Type B pancreatic cell (in vitro differentiated cells): ENCODE results near the gene MYO18A. TPM values are rescaled to one million over a fixed set of nuclear protein-coding genes. Genes with fewer than 3 reads are reported as not detected.

Source experiments
- DNase-seq: peaks from one replicate; pipeline ENCODE4 v3.0.0; 2021; ENCODE audit warnings: mixed read lengths; ENCODE audit not compliant: unreplicated experiment; ENCODE audit errors: extremely low spot score
- H3K27ac Mint-ChIP-seq: 2 replicates; pipeline ENCODE4 v1.8.0; 2021; ENCODE audit warnings: mild to moderate bottlenecking, mixed read lengths
- H3K27me3 Mint-ChIP-seq: 2 replicates; pipeline ENCODE4 v1.8.0; 2021; ENCODE audit warnings: mixed read lengths
- H3K36me3 Mint-ChIP-seq: 2 replicates; pipeline ENCODE4 v1.8.0; 2021; ENCODE audit warnings: mixed read lengths
- H3K4me1 Mint-ChIP-seq: one replicate; pipeline ENCODE4 v1.8.0; 2021; ENCODE audit warnings: mixed read lengths; ENCODE audit not compliant: unreplicated experiment
- H3K4me3 Mint-ChIP-seq: 2 replicates; pipeline ENCODE4 v1.8.0; 2021; ENCODE audit warnings: mild to moderate bottlenecking, mixed read lengths
- H3K9me3 Mint-ChIP-seq: 2 replicates; pipeline ENCODE4 v1.8.0; 2021; ENCODE audit warnings: mixed read lengths
- CTCF ChIP-seq: fragments of 200-600 bp; sonication (generic); conservative IDR thresholded peaks from 2 replicates; pipeline ENCODE4 v1.5.0; 2021; ENCODE audit warnings: antibody characterized with exemption, mild to moderate bottlenecking
- total RNA-seq: library from RNA; stranded (reverse); gene quantifications from 2 replicates; pipeline ENCODE4 v1.2.1, GENCODE V29; 2021; ENCODE audit warnings: low replicate concordance

Gene MYO18A
- total RNA-seq, 1 donor from 2014 or later, result 46.6 TPM

DNA sequence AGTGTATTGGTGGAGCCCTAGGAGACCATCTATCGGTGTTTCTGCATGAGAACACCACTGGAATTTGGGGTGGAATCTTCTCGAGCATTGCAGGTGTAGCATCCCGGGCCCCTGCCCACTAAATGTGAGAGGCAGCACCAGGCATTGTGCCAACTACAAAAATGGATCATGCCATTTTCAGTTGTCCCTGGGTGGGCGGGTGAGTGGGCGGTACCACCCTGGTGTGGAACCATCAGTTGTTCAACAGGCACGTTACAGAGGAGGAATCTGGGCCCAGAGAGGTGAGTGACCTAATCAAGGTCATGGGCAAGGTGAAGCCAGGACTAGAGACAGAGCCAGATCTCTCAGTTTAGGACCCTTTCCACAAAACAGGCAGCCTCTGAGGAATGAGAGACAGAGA, 128.5 kb downstream of the MYO18A start:
- no peak for TF ChIP-seq CTCF
- H3K4me3 Mint-ChIP-seq, result no peak overlapping the region
- peaks cover 37% of the 10 kb centered on the region for H3K4me1 Mint-ChIP-seq
- no peaks in the 10 kb centered on the region for H3K9me3 Mint-ChIP-seq
- H3K27ac Mint-ChIP-seq, result no peak overlapping the region
- DNase-seq, result no peak
- H3K27me3 Mint-ChIP-seq, result peaks cover 60% of the 10 kb centered on the region
- H3K36me3 Mint-ChIP-seq, result no peaks in the 10 kb centered on the region

- H3K27ac Mint-ChIP-seq, result no peak overlapping the region
- H3K9me3 Mint-ChIP-seq, result no peaks in the 10 kb centered on the region
- H3K36me3 Mint-ChIP-seq, result no peaks in the 10 kb centered on the region
- H3K4me1 Mint-ChIP-seq, result peaks cover 40% of the 10 kb centered on the region
- no peak for DNase-seq
- peaks cover 61% of the 10 kb centered on the region for H3K27me3 Mint-ChIP-seq
- no peak overlapping the region for H3K4me3 Mint-ChIP-seq
- no peak for TF ChIP-seq CTCF
Measured at GRCh38 chr17:29051194-29051593, 129.0 kb downstream of the MYO18A start.

DNA sequence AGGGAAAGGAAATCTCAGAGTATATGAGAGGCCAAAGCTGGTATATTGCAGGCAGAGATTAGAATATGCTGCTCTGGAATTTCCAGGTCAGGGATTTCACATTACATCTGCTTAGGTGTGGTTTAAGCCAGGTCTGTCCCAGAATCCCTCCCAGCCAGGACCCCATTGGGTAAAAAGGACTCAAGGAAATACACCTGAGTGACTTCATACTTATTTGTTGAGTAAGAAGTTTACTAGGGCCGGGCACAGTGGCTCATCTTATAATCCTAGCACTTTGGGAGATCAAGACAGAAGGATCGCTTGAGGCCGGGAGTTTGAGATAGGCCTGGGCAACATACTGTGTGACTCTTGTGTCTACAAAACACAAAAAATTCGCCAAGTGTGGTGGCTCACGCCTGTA, 130.0 kb downstream of the MYO18A start:
- Mint-ChIP-seq H3K4me1 (peaks cover 42% of the 10 kb centered on the region), H3K36me3 (no peaks in the 10 kb centered on the region), H3K27ac (no peak overlapping the region), H3K4me3 (no peak overlapping the region), H3K9me3 (no peaks in the 10 kb centered on the region), H3K27me3 (peaks cover 57% of the 10 kb centered on the region)
- no peak for TF ChIP-seq CTCF
- DNase-seq, result no peak

DNA sequence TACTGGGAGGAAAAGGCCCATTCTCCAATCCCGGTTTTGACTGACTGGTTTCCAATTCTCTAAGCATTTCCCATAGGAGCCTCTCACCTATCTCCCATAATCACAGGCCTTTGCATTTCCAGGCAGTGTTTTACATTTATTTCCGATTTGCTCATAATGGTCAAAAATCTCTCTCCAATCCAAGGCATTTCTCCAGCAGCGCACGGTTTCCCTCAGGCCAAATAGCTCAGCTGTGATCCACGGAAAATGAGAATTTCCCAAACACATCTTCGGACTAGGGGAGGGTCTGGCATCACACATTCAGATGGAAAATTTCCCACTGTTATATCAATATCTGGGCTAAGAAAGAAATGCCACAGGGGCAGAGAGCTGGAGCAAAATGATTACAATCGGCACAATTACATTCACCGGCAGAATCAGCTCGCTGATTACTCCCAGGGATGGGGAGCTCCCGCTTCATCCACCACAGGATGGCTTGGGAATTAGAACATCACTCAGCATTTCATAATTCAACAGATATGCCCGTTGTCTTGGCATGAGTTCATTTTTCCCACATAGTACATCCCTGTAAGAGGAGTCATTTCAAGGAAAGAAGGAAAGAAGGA, 130.6 kb downstream of the MYO18A start:
- DNase-seq, result no peak
- no peak for TF ChIP-seq CTCF
- Mint-ChIP-seq H3K36me3 (no peaks in the 10 kb centered on the region), H3K27ac (no peak overlapping the region), H3K27me3 (peaks cover 54% of the 10 kb centered on the region), H3K4me3 (no peak overlapping the region), H3K4me1 (peaks cover 37% of the 10 kb centered on the region), H3K9me3 (no peaks in the 10 kb centered on the region)

DNA sequence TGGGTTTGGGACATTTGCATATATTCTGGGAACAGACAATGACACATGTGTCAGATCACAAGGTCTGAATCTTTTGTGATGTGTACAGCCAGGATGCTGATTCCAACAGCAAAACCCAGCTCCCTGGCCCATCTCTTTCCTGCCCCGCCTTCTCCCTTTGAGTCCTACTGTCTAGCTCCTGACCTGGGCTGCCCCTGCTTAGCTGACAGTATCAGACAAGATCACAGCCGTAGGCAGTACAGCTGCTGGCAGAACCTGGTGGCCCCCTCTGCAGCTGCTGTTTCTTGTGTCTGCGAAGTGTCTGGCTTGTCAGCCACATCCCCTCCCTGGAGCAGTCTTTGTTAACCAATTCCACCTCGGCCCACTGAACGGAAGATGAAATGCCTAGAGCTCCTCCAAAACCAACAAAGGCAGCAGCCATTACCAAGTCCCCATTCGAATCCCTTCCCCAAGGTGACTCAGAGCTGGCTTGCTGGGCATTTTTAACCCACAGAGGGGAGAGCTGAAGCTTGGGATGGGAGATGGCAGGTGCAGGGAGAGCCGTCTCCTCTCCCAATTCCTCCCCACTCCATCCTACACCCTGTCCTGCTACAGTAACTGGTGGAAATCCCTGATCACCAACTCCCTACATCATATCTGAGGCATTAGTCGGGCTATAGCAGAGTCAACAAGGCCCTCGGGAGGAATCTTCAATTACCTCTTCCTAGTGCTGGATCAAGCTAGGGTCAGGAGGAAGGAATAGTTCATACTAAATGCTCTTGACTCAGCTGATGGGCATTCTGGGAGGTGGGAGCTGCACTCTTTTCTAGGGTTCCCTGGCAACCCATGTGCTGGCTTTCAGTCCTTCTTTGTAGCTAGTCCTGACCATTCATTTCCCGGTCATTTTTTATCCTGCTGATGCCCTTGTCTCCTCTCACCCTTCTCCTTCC, 131.5 kb downstream of the MYO18A start:
- Mint-ChIP-seq H3K27me3 (peaks cover 56% of the 10 kb centered on the region), H3K36me3 (no peaks in the 10 kb centered on the region), H3K4me3 (peak overlapping the region; percentile 64), H3K4me1 (peaks cover 38% of the 10 kb centered on the region), H3K27ac (peak overlapping the region; percentile 37), H3K9me3 (no peaks in the 10 kb centered on the region)
- peak; percentile 73 for DNase-seq
- TF ChIP-seq CTCF, result no peak
